ENCODE data around the gene GPD2.

GPD2 gene

DNA sequence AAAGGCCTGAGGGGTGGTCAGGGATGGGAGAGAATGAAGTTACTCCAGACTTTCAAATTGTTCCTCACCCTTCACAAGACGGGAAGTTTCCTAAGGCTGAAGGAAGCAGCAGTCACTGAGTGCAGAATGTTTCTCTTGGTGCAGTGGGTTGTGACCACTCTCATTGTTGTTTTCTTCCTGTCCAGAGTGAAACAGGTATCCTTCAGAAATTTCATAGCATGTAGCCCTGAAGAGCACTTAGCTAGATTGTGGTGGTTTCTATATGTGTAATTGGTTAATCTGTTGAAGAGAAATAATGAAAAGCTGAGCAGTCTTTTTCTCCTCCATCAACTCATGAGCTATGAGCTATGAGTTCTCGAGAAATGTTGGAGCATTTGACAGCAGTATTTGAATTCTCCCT lies 96.8 kb downstream of the GPD2 start:
- DNase-seq (ENCODE audit: low read depth in 2 of 2), result no peak

DNA sequence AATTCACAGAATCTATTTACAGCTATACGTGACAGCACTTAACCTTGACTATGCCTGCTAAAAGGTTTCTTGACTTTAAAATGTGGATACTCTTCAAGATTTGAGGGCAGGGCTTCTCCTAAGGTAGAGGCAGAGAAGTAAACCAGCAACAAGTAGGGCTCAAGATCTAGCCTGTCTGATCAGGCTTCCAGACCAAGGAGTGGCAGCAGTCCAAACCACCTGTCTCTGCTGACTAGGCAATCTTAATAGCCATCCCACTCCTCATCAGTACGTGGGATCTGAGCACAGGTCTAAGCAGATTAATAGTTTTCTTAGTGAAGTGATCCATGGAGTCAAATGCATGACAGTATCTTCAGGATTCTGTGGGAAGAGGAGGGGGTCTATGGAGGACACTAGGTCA lies 100.4 kb downstream of the GPD2 start:
- DNase-seq (ENCODE audit: low read depth in 2 of 2), result no peak

DNA sequence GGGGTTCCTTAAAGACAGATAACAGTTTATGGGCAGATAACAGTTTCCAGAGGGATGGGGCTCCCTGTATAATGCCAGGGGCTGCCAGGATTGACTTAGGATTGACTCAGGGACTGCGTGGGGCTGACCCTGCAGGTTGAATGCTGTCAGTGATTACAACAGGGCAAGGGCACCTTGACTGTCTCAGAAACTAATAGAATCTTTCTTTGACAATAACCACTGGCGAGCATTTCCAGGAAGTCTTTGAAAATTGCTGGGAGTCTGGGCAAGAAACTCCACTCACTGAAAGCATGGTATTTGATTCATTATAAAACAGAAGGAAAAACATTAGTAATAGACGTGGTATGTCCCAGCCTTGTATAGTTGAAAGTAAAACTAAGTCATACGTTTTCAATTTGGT lies 101.0 kb downstream of the GPD2 start:
- no peak for DNase-seq (ENCODE audit: low read depth in 2 of 2)

DNA sequence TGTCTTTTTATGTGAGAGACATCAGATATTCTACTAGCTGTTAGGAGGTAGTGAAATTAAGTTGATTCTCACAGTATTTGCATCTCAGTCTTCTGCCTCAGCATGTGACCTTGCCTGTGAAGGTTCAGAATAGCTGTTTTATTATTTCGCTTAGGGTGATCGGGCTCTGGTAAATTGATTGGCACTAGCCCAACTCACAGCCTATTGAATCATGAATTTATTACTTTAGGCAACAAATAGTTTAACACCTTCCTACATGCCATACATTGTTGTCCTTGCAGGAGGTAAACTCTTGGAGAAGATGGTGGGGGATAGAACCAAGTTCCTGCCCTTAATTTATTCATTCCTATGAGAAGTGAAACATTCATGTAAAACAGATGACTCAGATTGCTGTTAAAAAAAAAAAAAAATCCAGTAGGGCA lies 101.9 kb downstream of the GPD2 start:
- no peak for DNase-seq (ENCODE audit: low read depth in 2 of 2)

DNA sequence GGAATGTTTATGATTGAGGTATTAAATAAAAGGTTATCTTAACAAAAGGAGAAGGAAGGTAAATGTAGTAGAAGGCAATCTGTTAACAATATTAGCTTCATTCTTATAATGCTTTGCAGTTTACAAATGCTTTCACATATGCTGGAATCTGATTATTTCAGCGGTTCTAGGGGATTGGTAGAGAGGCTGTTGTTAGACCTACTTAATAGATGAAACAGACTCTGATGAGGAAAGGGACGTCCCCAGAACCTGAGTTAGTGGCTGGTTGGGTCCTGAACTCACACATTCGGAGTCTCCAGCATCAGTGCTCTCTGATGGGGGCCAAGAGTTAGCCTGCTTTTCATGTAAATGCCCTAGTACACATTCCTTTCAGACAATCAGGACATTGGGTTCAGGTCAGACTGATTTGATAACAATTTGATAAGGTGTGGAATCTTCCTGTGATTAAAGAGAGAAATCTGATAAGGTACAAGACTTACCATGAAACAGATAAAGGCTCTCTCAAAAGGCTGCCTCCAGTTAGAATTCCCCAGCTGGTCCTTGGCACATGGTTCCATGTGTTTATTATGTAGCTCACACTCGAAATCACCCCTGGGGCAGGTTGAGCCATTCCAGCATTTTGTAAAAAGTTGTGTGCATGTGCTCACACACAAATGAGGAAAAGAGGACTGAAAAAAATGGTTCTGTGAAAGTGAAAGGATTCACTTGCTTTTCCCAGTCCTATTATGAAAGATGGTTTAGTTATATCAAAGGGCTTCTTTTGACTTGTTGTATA lies 103.1 kb downstream of the GPD2 start:
- DNase-seq (ENCODE audit: low read depth in 2 of 2), result no peak

DNA sequence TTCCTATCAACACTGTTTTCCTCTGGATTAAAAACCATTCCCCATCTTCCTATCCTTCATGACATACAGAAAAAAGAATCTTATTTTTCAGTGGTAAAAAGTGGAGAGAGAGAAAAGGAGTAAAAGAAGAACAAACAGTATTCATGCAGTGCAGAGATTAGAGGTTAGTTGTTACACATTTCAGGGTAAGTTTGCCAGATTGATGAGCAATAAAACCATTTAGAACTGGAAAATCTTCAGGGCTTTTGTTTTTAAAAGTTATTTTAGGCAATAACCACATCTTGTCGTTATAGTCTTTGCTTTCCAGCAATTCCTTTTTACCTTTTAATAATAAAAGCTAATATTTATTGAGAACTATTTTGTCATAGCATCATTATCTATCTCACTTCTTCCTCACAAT lies 104.5 kb downstream of the GPD2 start:
- no peak for DNase-seq (ENCODE audit: low read depth in 2 of 2)

DNA sequence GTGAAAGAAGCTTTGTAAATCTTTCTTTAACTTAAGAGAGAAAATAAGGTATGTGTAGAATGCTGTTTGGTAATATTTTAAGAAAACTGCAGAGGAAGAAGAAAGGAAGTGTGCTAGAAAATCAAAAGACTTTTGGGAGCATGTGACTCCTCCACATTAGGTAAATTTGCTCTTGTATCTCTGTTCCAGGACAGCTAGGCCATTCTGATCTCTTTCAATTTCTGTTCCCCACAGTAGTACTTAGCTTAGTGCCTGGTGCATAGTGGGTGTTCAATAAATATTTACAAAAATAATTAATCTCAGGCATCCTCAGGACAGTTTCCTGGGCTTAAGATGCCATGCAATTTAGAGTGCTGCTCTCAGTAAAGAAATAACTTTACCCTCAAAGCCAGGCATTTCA lies 105.0 kb downstream of the GPD2 start:
- no peak for DNase-seq (ENCODE audit: low read depth in 2 of 2)

DNA sequence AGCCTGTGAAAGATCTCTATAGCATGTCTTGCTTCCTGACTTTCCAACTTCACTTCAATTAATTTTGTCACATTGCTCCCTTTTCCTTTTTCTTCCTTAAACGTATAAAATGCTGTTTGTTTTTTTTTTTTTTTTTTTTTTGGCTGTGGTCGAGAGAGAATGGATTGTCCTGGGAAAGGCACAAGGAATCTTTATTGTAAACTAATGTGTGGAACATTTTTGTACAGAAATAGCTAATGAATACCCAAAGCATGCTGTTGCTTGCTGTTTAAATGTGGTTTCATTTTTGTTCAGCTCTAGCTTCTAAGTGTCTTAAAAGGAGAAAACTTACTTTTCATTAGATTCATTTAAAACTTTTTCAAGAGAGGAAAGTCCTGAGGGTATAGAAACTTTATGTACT lies 105.5 kb downstream of the GPD2 start:
- no peak for DNase-seq (ENCODE audit: low read depth in 2 of 2)

DNA sequence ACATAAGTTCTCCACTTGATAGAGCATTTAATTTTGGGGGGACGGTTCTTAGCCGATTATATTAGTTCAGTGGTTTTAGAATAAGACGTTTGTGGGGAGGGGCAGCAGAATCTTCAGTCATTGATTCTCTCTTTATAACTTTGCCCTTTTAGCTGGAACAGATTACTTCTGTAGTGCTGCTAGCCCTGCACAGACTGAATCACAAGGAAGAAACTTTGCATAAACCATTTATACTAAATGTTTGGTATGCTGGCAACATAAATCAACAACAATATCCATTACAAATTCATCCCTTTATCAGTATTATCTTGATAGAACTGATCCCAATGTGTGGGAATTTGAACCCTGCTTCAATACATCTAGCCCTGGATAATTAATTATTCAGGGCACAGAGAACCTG lies 112.2 kb downstream of the GPD2 start:
- no peak for DNase-seq (ENCODE audit: low read depth in 2 of 2)

DNA sequence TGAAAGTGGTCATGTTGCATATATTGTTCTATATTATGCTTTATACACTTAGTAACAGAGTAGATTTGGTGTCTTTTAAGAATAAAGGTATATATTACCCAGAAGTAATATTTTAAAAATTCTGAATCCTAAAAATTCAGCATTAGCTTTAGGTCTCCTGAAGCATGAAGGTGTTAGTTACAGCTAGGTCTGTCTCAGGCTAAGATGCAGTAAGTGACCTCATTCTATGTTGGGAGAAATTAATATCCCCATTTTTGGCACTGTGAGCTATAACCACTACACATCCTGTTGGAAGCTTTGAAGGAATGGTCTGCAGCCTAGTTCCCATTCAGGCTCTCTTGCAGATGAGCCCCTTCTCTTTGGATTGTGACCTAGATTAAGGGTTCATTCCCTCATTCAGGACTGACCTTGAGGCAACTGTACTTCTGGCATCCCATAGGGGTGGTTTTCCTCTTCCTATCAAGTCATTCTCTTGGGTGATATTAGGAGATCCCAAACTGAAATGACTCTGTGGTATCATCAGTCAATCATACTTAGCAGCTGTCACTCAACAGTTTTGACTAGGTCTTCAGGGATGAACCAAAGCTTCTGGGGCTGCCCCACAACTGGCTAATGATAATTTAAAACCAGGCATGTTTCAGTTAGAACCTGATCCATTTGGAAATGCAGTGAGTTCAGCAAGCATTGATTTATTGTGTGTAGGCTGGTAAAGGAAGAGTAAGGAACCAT lies 117.7 kb downstream of the GPD2 start:
- no peak for DNase-seq (ENCODE audit: low read depth in 2 of 2)

DNA sequence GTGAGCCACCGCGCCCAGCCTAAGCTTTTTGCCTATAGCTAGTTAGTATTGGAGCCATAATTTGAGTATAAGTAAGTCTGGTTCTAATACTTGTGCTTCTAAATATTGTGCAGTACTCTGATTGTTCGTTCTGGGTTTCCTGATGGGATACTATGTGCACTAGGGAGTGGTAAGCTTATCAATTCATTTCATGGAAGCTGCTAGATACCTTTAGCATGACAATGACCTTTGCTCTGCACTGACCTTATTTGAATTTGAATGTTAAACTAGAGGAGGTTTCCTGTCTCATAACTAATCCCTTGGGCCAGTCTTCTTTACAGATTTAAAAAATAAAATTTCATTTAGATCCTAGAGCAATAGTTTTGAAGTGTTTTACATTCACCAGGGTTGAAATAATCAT lies 125.1 kb downstream of the GPD2 start:
- no peak for DNase-seq (ENCODE audit: low read depth in 2 of 2)

DNA sequence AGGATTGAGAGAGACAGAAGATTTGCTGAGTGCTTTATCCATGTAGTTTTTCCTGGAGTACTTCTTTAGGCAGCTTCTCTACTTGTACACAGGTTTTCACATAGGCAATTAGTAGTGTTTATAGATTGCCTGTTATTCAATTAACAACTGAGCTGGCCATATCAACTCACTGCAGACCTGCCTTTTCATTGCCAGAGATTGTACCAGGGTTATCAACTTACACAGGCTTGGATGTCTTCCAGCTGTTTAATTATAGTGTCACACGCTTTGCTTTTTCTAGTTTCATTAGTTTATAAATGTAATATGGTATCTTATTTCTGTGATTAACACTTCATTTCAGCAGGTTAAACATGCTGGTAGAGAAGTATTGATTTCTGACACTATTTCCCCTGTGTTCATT lies 125.9 kb downstream of the GPD2 start:
- no peak for DNase-seq (ENCODE audit: low read depth in 2 of 2)

DNA sequence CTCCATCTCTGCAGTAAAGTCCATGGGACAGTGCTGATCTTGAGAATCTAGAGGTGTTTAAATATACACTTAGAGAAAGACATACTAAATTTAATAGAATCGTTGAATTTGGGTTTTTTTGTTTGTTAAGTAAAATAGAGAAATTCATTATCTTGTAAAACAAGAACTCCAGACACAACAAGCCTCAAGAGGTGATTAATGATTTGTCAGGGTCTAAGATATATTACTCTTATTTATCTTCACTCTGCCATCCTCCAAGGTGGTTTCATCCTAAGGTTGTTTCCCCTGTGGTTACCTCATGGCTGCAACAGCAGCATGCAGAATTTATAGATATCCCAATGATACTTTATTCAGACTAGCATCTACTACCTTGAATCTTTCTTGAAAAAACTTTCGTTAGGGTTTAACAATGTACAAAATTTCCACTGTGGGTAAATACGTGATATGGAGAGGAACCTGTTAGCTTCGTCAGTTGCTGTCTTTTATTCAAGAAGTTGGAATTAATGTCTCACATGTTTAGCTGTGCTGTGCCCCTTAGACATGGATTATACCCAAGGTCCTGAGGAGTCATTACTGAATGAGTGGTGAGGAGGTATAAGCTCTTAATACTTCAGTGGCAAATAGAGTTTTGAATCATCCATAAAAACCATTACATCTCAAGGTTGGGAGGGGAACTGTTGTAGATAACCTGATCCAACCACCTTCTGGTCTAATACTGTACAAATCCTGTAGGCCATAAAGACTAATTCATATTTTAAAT lies 128.0 kb downstream of the GPD2 start:
- no peak for DNase-seq (ENCODE audit: low read depth in 2 of 2)

DNA sequence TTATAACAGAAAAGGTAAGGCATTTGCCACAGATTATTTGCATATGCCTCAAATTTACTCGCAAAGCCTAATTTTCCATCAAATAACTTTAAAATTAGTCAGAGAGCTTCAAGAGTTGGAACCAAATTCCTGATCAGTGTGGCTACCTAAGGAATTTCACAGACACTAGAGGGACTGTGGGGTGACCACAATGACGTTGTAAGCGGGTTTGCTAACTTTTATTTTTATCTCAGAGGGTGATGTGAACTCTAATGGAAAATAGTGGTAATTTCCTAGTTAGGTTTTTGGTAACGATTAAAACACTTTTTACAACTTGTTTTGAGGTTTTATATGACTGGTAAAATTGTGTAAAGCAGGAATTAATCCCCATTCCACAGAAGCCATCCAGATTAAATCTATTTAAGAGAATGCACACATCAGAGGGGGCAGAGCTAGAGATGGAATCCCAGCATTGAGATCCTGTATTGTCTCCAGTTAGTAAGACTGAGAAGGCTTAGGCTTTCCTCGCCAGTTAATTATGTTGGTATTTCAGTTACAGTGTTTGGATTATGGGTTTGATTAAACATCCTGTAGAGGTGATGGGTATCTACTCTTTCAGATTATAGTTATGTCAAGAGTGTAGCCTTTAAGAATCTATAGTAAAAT lies 129.0 kb downstream of the GPD2 start:
- DNase-seq (ENCODE audit: low read depth in 2 of 2), result no peak

DNA sequence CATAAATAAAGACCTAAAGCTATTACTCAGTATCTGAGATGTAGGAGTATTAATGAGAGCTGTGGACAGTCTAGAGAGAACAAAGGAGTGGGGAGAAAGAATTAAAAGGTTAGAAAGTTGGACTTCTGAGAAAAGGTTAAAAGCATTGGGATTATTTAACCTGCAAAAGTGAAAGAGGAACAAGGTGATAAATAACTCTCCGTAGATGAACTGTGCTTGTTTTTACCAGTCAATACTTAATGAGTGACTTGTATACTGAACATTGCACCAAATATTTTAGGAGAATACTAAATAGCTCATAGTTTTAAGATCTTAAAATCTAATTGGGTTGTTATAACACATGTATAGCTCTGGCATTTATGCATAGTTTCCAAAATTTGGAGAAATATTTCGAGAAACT lies 137.5 kb downstream of the GPD2 start:
- DNase-seq (ENCODE audit: low read depth in 2 of 2), result no peak

DNA sequence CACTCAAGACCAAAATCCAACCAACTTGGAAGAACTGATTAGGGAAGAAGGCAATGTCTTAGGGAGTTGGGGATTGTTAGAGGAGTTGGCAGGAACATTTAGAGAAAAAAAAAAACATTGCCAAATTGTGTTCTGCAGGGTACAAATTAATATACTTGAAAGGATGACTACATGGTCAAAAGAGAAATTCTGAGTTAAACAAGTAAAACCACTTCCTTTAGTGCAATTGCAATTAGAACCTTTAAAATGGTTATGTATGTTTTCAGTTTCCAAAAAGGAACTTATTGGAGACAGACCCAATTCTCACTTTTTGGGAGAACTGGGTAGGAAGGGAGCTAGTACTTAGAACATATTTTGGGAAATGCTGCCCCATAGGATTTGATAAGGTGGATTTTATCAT lies 137.9 kb downstream of the GPD2 start:
- no peak for DNase-seq (ENCODE audit: low read depth in 2 of 2)

DNA sequence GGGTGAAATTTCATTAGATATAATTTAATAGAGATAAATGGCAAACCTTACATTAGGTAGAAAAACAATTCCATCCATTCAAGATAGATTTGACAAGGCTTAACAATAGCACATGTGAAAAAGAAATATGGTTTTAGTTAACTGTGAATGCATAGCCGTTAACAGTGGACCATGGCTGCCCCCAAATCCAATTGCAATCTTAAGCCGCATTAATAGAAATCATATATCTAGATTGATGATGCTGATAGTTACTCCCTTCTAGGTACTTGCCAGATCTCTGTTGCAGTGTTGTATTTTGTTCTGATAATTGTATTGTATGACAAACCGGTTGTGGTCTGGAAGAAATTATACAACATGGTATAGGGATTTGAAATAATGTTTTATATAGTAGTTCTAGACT lies 139.8 kb downstream of the GPD2 start:
- DNase-seq (ENCODE audit: low read depth in 2 of 2), result no peak

DNA sequence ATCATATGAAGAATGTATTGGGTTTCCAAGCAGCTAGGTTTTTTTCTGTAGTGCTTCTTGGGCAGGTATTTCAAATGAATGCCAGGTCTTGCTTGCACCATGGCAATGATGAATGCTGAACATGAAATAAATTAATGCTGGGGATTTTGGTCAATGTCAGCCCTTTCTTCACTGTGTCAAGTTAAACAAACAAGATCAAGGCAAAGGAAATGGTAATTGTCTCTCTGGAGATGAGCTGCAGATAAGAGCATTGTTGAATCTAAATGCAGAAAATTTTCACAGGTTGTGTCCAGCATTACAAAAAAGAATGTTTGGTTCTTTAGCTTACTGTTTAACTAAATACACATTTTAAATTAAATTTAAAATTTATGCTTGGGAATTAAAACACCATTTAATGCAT lies 144.3 kb downstream of the GPD2 start:
- no peak for DNase-seq (ENCODE audit: low read depth in 2 of 2)

DNA sequence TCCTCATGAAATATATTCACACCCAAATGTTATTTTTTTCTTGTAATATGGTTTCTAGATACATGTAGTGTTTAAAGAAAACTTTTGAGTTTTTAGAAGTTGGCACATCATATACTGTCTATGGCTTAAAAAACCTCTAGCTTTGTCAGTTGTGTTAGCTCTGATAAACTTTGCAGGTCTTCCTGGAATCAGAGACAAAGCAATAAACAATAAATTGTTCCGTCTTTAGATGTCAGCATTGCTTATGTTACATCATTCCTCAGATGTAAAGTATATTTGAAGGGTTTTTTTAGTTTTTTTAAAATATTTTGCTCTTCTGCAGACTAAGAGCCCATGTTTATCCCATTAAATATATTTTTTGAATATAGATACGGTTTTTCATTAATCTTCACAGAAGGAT lies 145.1 kb downstream of the GPD2 start:
- no peak for DNase-seq (ENCODE audit: low read depth in 2 of 2)

DNA sequence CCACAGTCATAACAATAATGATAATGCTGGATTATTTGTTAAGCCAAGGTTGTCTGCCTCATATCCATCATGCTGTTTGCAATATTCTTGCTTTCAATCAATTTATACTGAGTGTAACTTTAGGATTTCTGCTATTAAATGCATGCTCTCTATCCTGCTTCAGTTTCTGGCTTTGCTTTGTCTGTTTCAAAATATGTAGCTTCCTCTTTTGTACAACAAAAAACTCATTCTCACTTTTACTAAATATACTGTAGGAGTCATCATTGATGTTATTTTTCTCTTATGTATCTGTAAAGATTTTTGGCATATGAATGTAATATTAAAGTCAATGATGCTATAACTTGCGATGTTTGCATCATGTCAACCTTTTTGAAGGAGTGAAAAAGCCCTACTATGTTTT lies 149.3 kb downstream of the GPD2 start:
- DNase-seq (ENCODE audit: low read depth in 2 of 2), result no peak

DNA sequence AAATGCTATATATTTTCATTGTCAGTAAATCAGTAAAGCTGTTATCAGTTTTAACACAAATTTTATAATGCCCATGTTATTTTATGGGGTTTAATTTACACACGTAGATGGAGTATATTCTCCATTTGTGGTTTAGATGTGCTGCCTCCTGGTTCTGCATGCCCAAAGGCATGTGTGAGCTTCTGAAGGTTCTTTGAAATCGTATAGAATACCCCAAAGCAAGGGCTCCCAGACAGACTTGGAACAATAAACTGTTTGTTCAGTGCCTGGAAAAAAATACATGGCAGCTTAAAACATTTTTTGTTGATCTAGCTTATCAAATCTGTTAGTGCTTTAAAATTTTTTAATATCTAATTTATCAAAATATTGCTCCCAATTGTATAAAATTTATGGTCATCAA lies 150.4 kb downstream of the GPD2 start:
- DNase-seq (ENCODE audit: low read depth in 2 of 2), result no peak

DNA sequence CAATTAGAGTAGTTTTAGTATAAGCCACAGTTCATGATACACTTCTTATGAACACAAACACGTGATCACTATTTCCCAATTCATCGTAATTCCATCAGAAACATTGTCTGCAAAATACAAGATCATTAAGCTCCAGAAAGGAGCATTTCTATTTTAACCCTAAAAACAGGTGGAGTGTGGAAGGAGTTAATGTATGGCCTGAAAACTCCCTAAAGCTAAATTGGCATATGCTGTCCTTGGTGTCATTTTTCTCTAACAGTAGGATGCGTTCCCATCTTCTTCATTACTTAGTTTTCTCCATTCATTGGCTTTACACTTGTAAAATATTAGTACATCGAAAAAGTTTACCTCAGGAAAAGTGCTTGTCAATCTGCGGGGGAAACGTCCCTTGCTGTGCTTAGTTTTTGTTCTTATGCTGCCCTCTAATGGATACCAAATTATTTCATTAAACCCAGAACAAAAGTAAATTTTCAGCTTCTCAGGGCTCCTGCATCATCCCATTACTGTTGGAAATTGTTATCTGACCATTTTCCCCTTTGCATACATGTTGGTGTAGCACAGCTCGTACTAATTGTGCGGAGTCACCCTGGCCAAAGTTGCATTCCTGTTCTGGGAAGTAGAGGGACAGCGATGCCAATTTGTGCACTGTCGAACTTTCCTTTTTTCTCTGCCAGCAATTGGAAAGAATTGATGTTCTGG lies 153.4 kb downstream of the GPD2 start:
- DNase-seq (ENCODE audit: low read depth in 2 of 2), result no peak

Measured in stimulated activated CD4-positive, alpha-beta T cell treated with anti-CD3 and anti-CD28 coated beads, Interleukin-12 subunit alpha, Interleukin-12 subunit beta, amount 100 ng/mL, for 24 hours (primary cell).